CD4-positive, alpha-beta T cell (primary cell): ENCODE results near the gene DLL1. TPM values are rescaled to one million over a fixed set of nuclear protein-coding genes. Genes with fewer than 3 reads are reported as not detected.

Experiments
- ATAC-seq: fragments of 200-7000 bp; cut with Tn5 transposase; one replicate; pipeline ENCODE4 v1.10.0; 2022; ENCODE audit warnings: mild to moderate bottlenecking; ENCODE audit not compliant: poor library complexity
- CTCF ChIA-PET: fragments of 350-600 bp; sonication (Branson Sonifier 250); formaldehyde crosslinking; loops from one replicate; lab custom pipeline; 2021; ENCODE audit warnings: antibody characterized with exemption, inconsistent platforms; lab: Charles Lee
- POLR2A ChIA-PET: fragments of 350-600 bp; sonication (Branson Sonifier 250); formaldehyde crosslinking; loops from one replicate; lab custom pipeline; 2021; ENCODE audit warnings: antibody characterized with exemption, inconsistent platforms; lab: Charles Lee
- DNase-seq, 14 experiments: peaks; one replicate each; pipeline ENCODE4 v3.0.0-alpha.2; 2013 to 2020; ENCODE audit warnings: mixed read lengths in 2 of 14
- H3K27ac ChIP-seq, 2 donors: one replicate each; pipeline versions ENCODE4 v1.5.1 to v1.7.0; 2013; ENCODE audit warnings: low read length in 2 of 2, low read depth in 1 of 2, mild to moderate bottlenecking in 1 of 2
- H3K27me3 ChIP-seq, 2 experiments: 1 replicate in 1 of 2; 2 replicates in 1 of 2; pipeline versions ENCODE4 v1.6.1 to v1.7.0; 2013; ENCODE audit warnings: low read length in 2 of 2, control low read depth in 1 of 2, mild to moderate bottlenecking in 1 of 2, moderate library complexity in 1 of 2; ENCODE audit not compliant: insufficient read depth in 2 of 2, control insufficient read depth in 1 of 2
- H3K36me3 ChIP-seq: one replicate; pipeline ENCODE4 v1.6.1; 2013; ENCODE audit warnings: low read length, control low read depth; ENCODE audit not compliant: insufficient read depth
- H3K4me1 ChIP-seq: one replicate; pipeline ENCODE4 v1.6.1; 2013; ENCODE audit warnings: low read length, control low read depth; ENCODE audit not compliant: insufficient read depth
- H3K4me3 ChIP-seq: one replicate; pipeline ENCODE4 v1.5.1; 2013; ENCODE audit warnings: mild to moderate bottlenecking, low read length, moderate library complexity
- H3K9me3 ChIP-seq, 2 experiments: 1 replicate in 1 of 2; 2 replicates in 1 of 2; pipeline versions ENCODE4 v1.6.1 to v1.7.0; 2013; ENCODE audit warnings: low read length in 2 of 2, mild to moderate bottlenecking in 2 of 2, control low read depth in 1 of 2, moderate library complexity in 1 of 2; ENCODE audit not compliant: control insufficient read depth in 1 of 2, insufficient read depth in 1 of 2
- H3K27ac Mint-ChIP-seq: one replicate; pipeline ENCODE4 v1.8.0; 2020; ENCODE audit warnings: mixed read lengths
- H3K27me3 Mint-ChIP-seq: one replicate; pipeline ENCODE4 v1.8.0; 2021; ENCODE audit warnings: mixed read lengths
- H3K36me3 Mint-ChIP-seq: one replicate; pipeline ENCODE4 v1.8.0; 2021; ENCODE audit warnings: low read depth, mixed read lengths
- H3K4me1 Mint-ChIP-seq: one replicate; pipeline ENCODE4 v1.8.0; 2021; ENCODE audit warnings: low read depth, mixed read lengths
- H3K4me3 Mint-ChIP-seq: one replicate; pipeline ENCODE4 v1.8.0; 2020; ENCODE audit warnings: mild to moderate bottlenecking, mixed read lengths
- H3K9me3 Mint-ChIP-seq: one replicate; pipeline ENCODE4 v1.8.0; 2020; ENCODE audit warnings: mixed read lengths
- CTCF ChIP-seq: fragments of 200-600 bp; IDR thresholded peaks from one replicate; pipeline ENCODE4 v1.8.0; 2022; ENCODE audit warnings: antibody characterized with exemption, mild to moderate bottlenecking
- intact Hi-C, 2 experiments: fragments of 100-400 bp; cut with DNase I in 1 of 2; cut with micrococcal nuclease in 1 of 2; formaldehyde crosslinking; loops; one replicate each; pipeline versions ENCODE4 v1.15.1 to v1.9.0; 2023 to 2025; cut with DNase I, micrococcal nuclease
- total RNA-seq, 174 experiments: library from RNA in 2 of 174; stranded (reverse) in 2 of 174; gene quantifications; one replicate each; pipeline ENCODE4 v1.2.3 and lab custom pipeline; 2021 to 2026

Gene DLL1
- total RNA-seq, 2 experiments from 2014 or later, result 7.1 to 7.2 TPM

- ATAC-seq (no peak), DNase-seq (peak in 3 of 14 experiments; percentile 14 to 42 (median 41))
- Mint-ChIP-seq H3K4me1 (peaks cover 38% of the 10 kb centered on the region), H3K9me3 (no peaks in the 10 kb centered on the region), H3K27ac (no peak overlapping the region), H3K4me3 (peak overlapping the region; percentile 55), H3K36me3 (peaks cover 10% of the 10 kb centered on the region), H3K27me3 (peaks cover 77% of the 10 kb centered on the region)
- peak overlapping the region; percentile 20 for H3K4me3 ChIP-seq
- intact Hi-C loops, result loop anchor here (5.0 kb wide), 2 partner anchors 208 to 343 kb away; no protein-coding TSS in a partner anchor
- no peaks in the 10 kb centered on the region for H3K36me3 ChIP-seq
- CTCF ChIA-PET, result interaction anchor here (0.9 kb wide), 1 partner anchor 12 kb away, joined by 4 read pairs; the partner anchor contains the start of gene FAM120B
- POLR2A ChIA-PET, result interaction anchor here (1.1 to 6.7 kb wide), 2 partner anchors 12 to 23 kb away, joined by 3 to 50 read pairs; partner anchors contain the start of gene FAM120B
- H3K27me3 ChIP-seq, result peaks cover 63 to 68% of the 10 kb centered on the region in 2 experiments
- no peak for TF ChIP-seq CTCF
- peaks cover 65% of the 10 kb centered on the region for H3K4me1 ChIP-seq
- H3K9me3 ChIP-seq, result peaks cover 0 to 12% of the 10 kb centered on the region in 2 experiments
- H3K27ac ChIP-seq, result no peak overlapping the region
Measured at GRCh38 chr6:170294813-170295509, 4.1 kb upstream of the DLL1 start.

GRCh38 chr6:170294298-170294730 is 3.4 kb upstream of the DLL1 start:
- peaks cover 38% of the 10 kb centered on the region for H3K4me1 Mint-ChIP-seq
- intact Hi-C loops, result loop anchor here (5.0 kb wide), 2 partner anchors 207 to 342 kb away; no protein-coding TSS in a partner anchor
- no peak for TF ChIP-seq CTCF
- H3K36me3 ChIP-seq, result no peaks in the 10 kb centered on the region
- H3K9me3 ChIP-seq, result peaks cover 0 to 12% of the 10 kb centered on the region in 2 experiments
- no peaks in the 10 kb centered on the region for H3K9me3 Mint-ChIP-seq
- H3K4me3 Mint-ChIP-seq, result peak overlapping the region; percentile 55
- CTCF ChIA-PET, result interaction anchor here (0.9 kb wide), 1 partner anchor 12 kb away, joined by 4 read pairs; the partner anchor contains the start of gene FAM120B
- H3K27ac Mint-ChIP-seq, result no peak overlapping the region
- peaks cover 10% of the 10 kb centered on the region for H3K36me3 Mint-ChIP-seq
- H3K27me3 ChIP-seq, result peaks cover 61 to 63% of the 10 kb centered on the region in 2 experiments
- H3K27ac ChIP-seq, result no peak overlapping the region
- ATAC-seq, result no peak
- POLR2A ChIA-PET, result interaction anchor here (0.7 to 6.7 kb wide), 4 partner anchors 12 to 22 kb away, joined by 3 to 50 read pairs (median 20); partner anchors contain the start of gene FAM120B
- no peak overlapping the region for H3K4me3 ChIP-seq
- DNase-seq, result peak in 1 of 14 experiments; percentile 23
- peaks cover 70% of the 10 kb centered on the region for H3K4me1 ChIP-seq
- H3K27me3 Mint-ChIP-seq, result peaks cover 71% of the 10 kb centered on the region

- no peak for TF ChIP-seq CTCF
- intact Hi-C loops, result loop anchor here (2.0 to 5.0 kb wide), 5 partner anchors 206 to 503 kb away; no protein-coding TSS in a partner anchor
- Mint-ChIP-seq H3K27me3 (peaks cover 69% of the 10 kb centered on the region), H3K36me3 (peaks cover 15% of the 10 kb centered on the region), H3K4me3 (peak overlapping the region; percentile 55), H3K9me3 (no peaks in the 10 kb centered on the region), H3K4me1 (peaks cover 43% of the 10 kb centered on the region), H3K27ac (no peak overlapping the region)
- Histone ChIP-seq H3K9me3 (peaks cover 0 to 12% of the 10 kb centered on the region in 2 experiments), H3K27me3 (peaks cover 61 to 62% of the 10 kb centered on the region in 2 experiments), H3K27ac (no peak overlapping the region), H3K36me3 (no peaks in the 10 kb centered on the region), H3K4me1 (peaks cover 76% of the 10 kb centered on the region), H3K4me3 (no peak overlapping the region)
- peak in 1 of 14 experiments; percentile 30 for DNase-seq
- CTCF ChIA-PET, result no interaction called here
- POLR2A ChIA-PET, result interaction anchor here (0.7 to 6.7 kb wide), 3 partner anchors 13 to 22 kb away, joined by 3 to 50 read pairs (median 37); partner anchors contain the start of gene FAM120B
- ATAC-seq, result no peak
Measured at GRCh38 chr6:170293341-170294231, 2.7 kb upstream of the DLL1 start.
